Suprapubic skin (tissue), 3 donors: ENCODE measurements around the gene RASGRP3.

ENCODE experiments used
- POLR2A ChIP-seq, 2 donors: fragments of 450-650 bp; IDR thresholded peaks; one replicate each; pipeline ENCODE4 v1.6.1; 2017; ENCODE audit warnings: antibody characterized with exemption in 2 of 2, mild to moderate bottlenecking in 2 of 2, moderate library complexity in 2 of 2
- TF ChIP-seq, protein P1 (sequence below), 2 donors: fragments of 200-600 bp in 1 of 2; fragments of 450-650 bp in 1 of 2; sonication (generic) in 1 of 2; IDR thresholded peaks; one replicate each; pipeline ENCODE4 v1.5.1; 2016 to 2019; ENCODE audit warnings: antibody characterized with exemption in 2 of 2, mild to moderate bottlenecking in 1 of 2, moderate library complexity in 1 of 2

DNA sequence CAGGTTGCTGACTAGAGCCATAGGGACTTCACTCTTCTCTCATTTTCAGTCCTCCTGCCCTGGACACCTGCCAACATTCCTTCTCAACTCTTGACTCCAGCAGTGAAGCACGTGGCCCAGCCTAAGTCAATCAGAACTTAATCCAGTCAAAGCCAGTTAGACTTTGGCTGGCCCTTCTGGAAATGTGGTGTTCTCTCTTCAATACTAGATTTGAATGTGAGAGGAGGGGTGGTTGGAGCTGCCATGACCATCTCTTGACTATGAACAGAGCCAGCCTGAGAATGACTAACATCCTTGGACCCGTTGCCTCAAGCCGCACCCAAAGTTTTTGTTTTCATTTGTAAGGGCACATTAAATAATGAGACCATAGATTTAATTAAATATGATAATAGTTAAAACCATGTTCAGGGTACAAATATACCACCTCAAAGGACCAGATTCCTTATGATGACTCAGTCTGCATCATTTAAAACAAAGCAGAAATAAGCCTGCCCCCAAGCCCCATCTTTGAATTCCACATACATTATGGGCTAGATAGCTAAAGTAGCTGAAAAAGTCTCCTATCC lies 49.7 kb upstream of the RASGRP3 start:
- TF ChIP-seq, protein P1, sequence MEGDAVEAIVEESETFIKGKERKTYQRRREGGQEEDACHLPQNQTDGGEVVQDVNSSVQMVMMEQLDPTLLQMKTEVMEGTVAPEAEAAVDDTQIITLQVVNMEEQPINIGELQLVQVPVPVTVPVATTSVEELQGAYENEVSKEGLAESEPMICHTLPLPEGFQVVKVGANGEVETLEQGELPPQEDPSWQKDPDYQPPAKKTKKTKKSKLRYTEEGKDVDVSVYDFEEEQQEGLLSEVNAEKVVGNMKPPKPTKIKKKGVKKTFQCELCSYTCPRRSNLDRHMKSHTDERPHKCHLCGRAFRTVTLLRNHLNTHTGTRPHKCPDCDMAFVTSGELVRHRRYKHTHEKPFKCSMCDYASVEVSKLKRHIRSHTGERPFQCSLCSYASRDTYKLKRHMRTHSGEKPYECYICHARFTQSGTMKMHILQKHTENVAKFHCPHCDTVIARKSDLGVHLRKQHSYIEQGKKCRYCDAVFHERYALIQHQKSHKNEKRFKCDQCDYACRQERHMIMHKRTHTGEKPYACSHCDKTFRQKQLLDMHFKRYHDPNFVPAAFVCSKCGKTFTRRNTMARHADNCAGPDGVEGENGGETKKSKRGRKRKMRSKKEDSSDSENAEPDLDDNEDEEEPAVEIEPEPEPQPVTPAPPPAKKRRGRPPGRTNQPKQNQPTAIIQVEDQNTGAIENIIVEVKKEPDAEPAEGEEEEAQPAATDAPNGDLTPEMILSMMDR (IDR thresholded peaks at IDR 0.05) = no peak
- no peak for TF ChIP-seq POLR2A (IDR thresholded peaks at IDR 0.05)
